ENCODE measurements around the gene USF2. TPM values are rescaled to one million over a fixed set of nuclear protein-coding genes. Genes with fewer than 3 reads are reported as not detected.

The USF2 gene
- total and polyA plus RNA-seq, 2 of the 8 experiments (the other 6 are each of a cell fraction or from before 2014, with no cell fraction given) = 74.1 to 109 TPM

GRCh38 chr19:35223084-35223790 is 45.5 kb upstream of the USF2 start (continued):
- TF ChIP-seq EGR1 (IDR thresholded peaks at IDR 0.05; ENCODE audit: borderline replicate concordance, low read depth, low read length) = no peak

All from H1 (cell line).